Right lobe of liver (tissue), 4 donors: Measurements from ENCODE around the gene SH3GL3.

Experiments used
- CTCF ChIP-seq, 4 donors: fragments of 200-600 bp in 3 of 4; fragments of 450-650 bp in 1 of 4; IDR thresholded peaks; one replicate each; pipeline versions ENCODE4 v1.5.1 to v1.8.0; 2016 to 2022; ENCODE audit warnings: antibody characterized with exemption in 4 of 4, mild to moderate bottlenecking in 2 of 4
- POLR2A ChIP-seq: fragments of 450-650 bp; IDR thresholded peaks from one replicate; pipeline ENCODE4 v1.6.1; 2017; ENCODE audit warnings: antibody characterized with exemption, mild to moderate bottlenecking
- donor health status: DM: no; HTN: no; CAD: no.
- donor health status: DM: no; HTN: no; CAD: no.
- donor health status: DM: no; HTN: yes; CAD: no.

- no peak for TF ChIP-seq CTCF (IDR thresholded peaks at IDR 0.05)
- no peak for TF ChIP-seq POLR2A
These were observed 15.9 kb downstream of the SH3GL3 start for GRCh38 chr15:83462953-83463433.
